COLO668 (cell line): Measurements from ENCODE around the gene WIPF2.

Source experiments
- DNase-seq: peaks from one replicate; lab custom pipeline; 2025; ENCODE audit not compliant: unreplicated experiment; lab: John Stamatoyannopoulos, UW

Gene WIPF2

DNA sequence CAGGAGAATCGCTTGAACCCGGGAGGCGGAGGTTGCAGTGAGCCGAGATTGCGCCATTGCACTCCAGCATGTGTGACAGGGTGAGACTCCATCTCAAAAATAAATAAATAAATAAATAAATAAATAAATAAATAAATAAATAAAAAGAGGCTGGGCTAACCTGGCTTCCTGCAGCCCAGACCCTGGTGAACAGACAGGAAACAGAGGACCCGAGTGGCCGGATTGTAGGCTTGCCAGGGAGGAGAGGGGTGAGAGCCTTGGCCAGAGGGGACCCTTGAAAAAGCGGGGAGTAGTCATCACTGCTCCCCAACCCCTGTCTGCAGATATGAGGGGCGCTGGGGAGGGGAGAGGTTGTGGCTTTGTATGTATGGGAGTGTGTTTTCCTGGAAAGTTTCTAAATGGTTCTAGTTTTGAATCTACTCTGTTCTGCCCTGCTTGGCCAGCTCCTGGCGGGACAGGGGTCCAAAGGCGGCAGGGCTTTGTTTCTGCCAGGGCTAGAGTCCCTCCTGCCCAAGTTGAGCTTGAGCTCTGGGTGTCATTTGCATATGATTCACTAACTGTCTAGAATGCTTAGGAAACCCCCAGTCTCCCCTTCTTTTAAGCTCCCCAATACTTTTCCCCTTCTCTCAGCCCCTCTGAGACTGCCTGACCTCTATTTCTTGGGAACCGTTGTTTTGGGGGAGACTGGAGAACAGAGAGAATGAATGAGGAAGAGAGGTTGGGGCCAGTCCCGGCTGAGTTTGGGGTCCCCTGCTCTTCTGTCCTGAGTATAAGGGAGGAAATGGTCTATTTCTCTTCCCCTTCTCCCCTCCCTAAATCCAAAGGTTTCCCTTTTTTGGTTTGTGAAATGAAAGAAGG lies 106.3 kb downstream of the WIPF2 start:
- DNase-seq: no peak

DNA sequence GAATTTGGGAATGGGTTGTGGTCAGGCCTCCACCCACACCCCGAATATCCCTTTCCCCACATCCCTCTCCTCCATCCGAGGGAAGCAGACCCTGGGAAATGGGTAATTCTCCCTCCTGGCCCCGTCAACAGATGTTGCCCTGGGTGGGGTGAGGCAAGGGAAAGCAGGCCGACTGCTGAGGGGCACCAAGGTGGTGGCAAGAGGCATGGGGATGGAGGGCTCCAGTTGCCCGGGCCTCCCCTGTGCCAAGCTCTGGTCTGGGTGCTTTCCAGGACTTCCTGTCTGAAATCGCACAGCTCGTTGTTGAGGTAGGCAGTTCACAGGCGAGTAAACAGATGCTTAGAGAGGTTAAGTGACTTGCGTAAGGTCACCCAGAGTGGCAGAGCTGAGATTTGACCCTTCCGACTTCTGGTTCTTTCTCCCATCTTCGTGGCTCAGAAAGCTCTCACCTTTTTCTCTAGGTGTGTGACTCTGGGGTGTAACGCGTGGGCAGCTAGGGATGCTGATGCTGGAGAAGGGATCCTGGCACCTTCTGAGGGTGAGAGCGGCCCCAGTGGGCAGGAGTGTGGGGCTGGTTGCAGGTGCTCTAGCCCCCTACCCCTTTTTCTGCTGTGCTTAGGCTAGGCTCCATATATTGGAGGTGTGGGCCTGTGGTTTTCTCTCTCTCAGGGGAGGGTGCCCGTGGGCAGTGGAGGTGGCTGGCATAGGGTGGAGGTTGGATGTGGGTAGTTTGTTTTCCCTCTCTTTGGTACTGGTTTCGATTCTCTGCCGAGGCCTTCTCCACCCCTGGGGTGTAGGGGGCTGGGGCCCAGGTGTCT lies 107.1 kb downstream of the WIPF2 start:
- DNase-seq: no peak

DNA sequence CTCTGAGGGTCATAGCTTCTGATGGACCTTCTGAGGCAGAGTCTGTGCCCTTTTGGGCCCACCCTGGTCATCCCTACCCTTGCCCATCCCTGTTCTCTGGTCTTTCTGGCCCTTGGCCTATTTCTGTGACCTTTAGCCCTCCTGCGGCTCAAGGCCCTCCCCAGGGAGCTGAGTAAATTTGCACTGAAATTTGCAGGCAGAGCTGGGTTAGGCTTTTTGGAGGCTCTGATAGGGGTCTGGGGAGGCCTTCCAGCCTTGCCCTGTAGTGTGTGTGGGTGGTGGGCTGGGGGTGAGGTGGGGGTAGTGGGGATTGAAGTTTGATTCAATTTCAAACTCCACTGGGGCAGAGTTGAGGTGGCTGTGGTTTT lies 107.7 kb downstream of the WIPF2 start:
- no peak for DNase-seq

DNA sequence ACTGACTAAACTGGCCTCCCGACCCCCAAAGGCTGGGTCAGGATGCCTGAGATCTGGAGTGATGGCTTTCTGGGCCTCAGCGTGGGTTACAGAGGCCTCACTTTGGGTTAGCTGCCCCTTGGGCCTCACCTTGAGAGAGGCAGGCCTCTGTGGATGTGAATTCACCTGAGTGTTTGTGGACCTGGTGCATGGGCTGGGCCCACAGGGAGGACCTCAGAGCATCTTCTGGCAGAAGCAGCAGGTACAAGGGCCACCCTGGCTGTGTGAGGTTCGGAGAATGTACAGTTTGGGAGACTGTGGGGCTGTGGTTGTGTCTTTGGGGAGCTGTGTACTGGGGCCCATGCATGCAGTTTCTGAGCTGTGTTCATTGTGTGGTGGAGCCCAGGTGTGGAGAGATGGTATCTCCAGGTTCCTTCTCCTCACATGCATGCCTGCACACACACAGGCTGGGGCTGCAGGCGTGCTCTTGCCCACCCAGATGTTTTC lies 108.2 kb downstream of the WIPF2 start:
- no peak for DNase-seq

DNA sequence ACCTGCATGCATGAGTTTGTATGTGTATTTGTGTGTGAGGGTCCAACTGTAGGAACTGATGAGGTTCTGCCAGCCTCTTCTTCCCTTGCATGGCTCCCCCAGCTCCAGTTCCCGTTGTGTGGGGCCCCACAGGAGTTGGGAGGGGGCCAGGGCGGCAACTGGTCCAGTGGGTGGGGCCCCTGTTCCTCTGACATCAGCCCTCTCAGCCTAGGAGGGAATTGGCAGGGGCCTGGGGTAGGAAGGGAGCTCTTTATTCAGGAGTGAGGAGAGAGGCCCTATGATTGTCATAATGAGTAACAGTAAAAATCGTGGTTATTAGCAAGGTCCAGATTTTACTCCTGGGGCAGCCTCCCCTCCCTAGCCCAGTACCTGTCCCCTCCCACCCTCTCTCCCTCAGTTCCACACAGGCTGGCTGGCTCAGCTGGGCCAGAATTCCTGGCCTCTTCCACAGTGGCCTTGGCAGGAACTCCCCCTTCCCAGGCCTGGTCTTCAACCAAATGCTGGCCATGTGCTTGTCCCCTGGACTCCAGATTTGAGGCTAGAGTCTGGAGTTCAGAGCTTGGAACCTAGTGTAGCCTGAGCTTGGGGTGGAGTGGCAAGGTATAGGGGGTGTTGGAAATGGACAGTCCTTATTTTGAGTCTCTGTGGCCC lies 108.8 kb downstream of the WIPF2 start:
- no peak for DNase-seq

DNA sequence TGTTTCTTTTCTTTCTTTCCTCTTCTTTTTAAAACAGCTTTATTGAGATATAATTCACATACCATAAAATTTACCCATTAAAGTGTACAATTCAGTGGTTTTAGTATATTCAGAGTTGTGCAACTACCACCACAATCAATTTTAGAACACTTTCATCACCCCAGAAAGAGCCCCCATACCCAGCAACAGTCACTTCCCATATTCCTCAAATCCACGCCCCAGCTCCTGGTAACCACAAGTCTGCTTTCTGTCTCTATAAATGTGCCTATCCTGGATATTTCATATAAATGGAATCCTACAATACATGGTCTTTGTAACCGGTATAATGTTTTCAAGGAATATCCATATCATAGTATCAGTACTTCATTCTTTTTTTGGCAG lies 109.3 kb downstream of the WIPF2 start:
- DNase-seq: no peak

DNA sequence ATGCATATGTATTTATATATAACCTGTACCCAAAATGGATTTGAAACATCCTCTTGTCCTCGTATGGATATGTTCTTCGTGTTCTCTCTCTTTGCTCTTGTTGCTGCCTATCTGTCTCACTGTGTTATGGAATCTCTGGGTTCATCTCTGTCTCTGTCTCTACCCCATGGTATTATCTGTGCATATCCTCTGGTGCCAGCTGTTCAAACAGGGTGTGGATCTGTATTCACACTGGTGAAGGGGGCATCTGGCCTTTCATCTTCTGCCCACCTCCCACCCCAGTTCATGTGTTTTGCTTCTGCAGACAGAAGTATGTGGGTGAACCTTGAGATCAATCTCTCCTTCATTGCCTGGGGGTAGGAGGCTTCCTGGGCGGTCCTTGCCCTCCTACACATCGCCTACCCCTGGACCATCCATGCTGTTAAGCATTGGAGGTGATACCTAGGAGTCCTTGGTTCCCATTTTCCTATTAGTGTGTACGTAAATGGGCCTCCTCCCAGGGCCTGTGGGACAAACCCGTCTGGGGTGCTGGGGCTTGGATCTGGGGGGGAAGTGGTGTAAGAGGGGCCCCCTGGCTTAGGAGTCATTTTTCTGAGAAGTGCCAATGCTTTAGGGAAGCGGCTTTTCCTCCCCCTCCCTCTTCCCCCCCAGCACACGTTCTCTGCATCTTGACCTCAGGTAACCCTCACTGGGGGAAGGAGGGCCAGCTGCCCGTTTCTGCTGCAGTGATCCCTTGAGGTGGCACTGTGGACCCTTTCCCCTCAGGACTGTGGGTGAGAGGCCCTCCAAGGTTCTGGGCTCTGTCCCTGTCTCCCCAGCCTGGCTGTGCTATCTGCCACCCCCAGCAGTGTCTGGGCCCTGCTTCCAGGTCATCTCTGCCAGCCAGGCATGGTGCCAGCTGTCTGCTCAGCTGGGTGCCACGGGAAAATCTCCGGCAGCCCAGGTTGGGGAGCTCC lies 111.0 kb downstream of the WIPF2 start:
- peak; percentile 21 for DNase-seq

DNA sequence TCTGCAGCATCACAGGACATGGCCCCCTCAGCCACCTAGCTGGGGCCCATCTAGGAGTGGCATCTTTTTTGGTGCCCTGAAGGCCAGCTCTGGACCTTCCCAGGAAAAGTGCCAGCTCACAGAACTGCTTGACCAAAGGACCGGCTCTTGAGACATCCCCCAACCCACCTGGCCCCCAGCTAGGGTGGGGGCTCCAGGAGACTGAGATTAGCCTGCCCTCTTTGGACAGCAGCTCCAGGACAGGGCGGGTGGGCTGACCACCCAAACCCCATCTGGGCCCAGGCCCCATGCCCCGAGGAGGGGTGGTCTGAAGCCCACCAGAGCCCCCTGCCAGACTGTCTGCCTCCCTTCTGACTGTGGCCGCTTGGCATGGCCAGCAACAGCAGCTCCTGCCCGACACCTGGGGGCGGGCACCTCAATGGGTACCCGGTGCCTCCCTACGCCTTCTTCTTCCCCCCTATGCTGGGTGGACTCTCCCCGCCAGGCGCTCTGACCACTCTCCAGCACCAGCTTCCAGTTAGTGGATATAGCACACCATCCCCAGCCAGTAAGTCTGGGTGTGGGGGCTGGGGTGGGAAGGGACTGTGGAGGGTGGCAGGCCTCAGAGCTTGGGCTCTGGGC lies 111.9 kb downstream of the WIPF2 start:
- DNase-seq: no peak

DNA sequence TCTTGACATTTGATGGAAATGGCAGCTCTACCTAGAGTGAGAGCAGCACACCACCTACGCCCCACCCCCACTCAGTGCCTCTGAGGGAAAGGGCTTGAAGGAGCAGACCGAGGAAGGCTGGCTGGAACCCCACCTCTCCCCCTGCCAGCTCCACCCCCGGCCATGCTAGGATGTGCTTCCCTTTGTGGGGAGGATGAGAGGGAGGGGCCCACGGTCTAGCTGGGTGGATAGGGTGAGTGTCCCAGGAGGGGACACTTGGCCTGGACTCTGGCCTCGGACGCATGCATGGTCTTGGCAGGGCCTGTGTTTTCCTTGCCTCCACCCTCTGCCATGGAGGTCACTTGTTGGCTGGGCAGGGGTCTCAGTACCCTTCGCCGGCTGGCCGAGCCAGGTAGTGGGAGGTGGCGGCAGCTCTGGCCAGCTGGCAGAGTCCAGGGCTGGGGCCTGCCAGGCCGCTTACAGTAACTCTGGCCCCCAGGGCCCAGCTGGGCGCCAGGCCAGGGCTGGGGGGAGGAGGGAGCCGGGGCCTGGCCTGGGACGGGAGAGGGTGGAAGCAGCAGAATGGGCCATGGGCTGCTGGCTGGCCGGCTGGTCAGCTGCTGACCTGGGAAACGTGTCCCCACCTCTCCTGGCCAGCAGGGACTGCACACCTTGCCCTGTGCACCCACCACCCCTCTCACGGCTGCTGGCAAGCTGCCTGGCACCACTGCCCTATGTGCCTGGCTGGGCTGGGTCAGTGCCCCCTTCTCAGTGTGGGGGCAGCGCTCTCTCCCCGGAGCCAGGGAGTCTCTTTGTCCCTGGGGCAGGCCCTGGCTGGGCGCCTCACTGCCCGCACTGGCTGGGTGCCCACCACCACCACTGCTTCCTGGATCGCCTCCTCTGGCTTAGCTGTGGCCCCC lies 112.9 kb downstream of the WIPF2 start:
- peak; percentile 8 for DNase-seq
